Right renal cortex interstitium (tissue), 3 donors: ENCODE measurements around the gene WDR43. TPM values are rescaled to one million over a fixed set of nuclear protein-coding genes. Genes with fewer than 3 reads are reported as not detected.

Source experiments
- DNase-seq, 3 donors: peaks; one replicate each; pipeline ENCODE4 v3.0.0-alpha.2; 2013; ENCODE audit warnings: low read depth in 3 of 3, low spot score in 2 of 3
- polyA plus RNA-seq, 3 donors: library from polyadenylated mRNA; unstranded; fragments of 120-200 nt; gene quantifications; one replicate each; pipeline ENCODE4 v1.2.1, GENCODE V29; 2013; ENCODE audit not compliant: insufficient read length in 3 of 3

Gene WDR43
- polyA plus RNA-seq, 3 donors, result 55.8 to 62.0 (median 59.0) TPM

GRCh38 chr2:28906821-28907220, 12.4 kb downstream of the WDR43 start:
- DNase-seq, result no peak

GRCh38 chr2:28908172-28908571, 13.7 kb downstream of the WDR43 start:
- no peak for DNase-seq

- DNase-seq, result no peak
Observed at GRCh38 chr2:28909655-28910353, 15.3 kb downstream of the WDR43 start.

GRCh38 chr2:28915939-28916338, 21.5 kb downstream of the WDR43 start:
- no peak for DNase-seq

- no peak for DNase-seq
Observed at GRCh38 chr2:28926847-28927246, 32.4 kb downstream of the WDR43 start.

GRCh38 chr2:28927469-28927868, 33.0 kb downstream of the WDR43 start:
- no peak for DNase-seq

- no peak for DNase-seq
Observed at GRCh38 chr2:28927878-28928277, 33.4 kb downstream of the WDR43 start.

- DNase-seq, result no peak
Observed at GRCh38 chr2:28929581-28929980, 35.1 kb downstream of the WDR43 start.

GRCh38 chr2:28930205-28930604, 35.7 kb downstream of the WDR43 start:
- DNase-seq, result no peak

- DNase-seq, result no peak
Observed at GRCh38 chr2:28934769-28935168, 40.3 kb downstream of the WDR43 start.

- DNase-seq, result no peak
Observed at GRCh38 chr2:28941008-28941407, 46.5 kb downstream of the WDR43 start.

- DNase-seq, result no peak
Observed at GRCh38 chr2:28944535-28945248, 50.2 kb downstream of the WDR43 start.

- no peak for DNase-seq
Observed at GRCh38 chr2:28948160-28948559, 53.7 kb downstream of the WDR43 start.

GRCh38 chr2:28949190-28949589, 54.7 kb downstream of the WDR43 start:
- no peak for DNase-seq

- no peak for DNase-seq
Observed at GRCh38 chr2:28949617-28950305, 55.3 kb downstream of the WDR43 start.

GRCh38 chr2:28950941-28951630, 56.6 kb downstream of the WDR43 start:
- DNase-seq, result no peak

- no peak for DNase-seq
Observed at GRCh38 chr2:28951910-28952835, 57.7 kb downstream of the WDR43 start.

GRCh38 chr2:28952836-28953211, 58.4 kb downstream of the WDR43 start:
- DNase-seq, result no peak

- DNase-seq, result no peak
Observed at GRCh38 chr2:28955467-28955866, 61.0 kb downstream of the WDR43 start.

GRCh38 chr2:28956415-28956826, 62.0 kb downstream of the WDR43 start:
- no peak for DNase-seq
